KMS-11 (cell line): ENCODE results near the gene RTN3.

Source experiments
- H2AFZ ChIP-seq: fragments of 200-600 bp; sonication (generic); 2 replicates; pipeline ENCODE4 v1.6.1; 2016; ENCODE audit warnings: antibody characterized with exemption, mixed run types, low read depth
- H3K27ac ChIP-seq: fragments of 200-600 bp; sonication (generic); 2 replicates; pipeline ENCODE4 v1.6.1; 2016; ENCODE audit warnings: mild to moderate bottlenecking, mixed run types
- H3K27me3 ChIP-seq: fragments of 200-600 bp; sonication (generic); 2 replicates; pipeline ENCODE4 v1.6.1; 2017; ENCODE audit warnings: mild to moderate bottlenecking, low read depth, mixed run types, moderate library complexity; ENCODE audit not compliant: insufficient read depth
- H3K36me3 ChIP-seq: fragments of 200-600 bp; sonication (generic); 2 replicates; pipeline ENCODE4 v1.6.1; 2017; ENCODE audit warnings: mild to moderate bottlenecking, mixed run types; ENCODE audit not compliant: insufficient read depth
- H3K4me1 ChIP-seq: fragments of 200-600 bp; sonication (generic); 2 replicates; pipeline ENCODE4 v1.6.1; 2016; ENCODE audit warnings: mild to moderate bottlenecking, low read depth, mixed run types; ENCODE audit not compliant: poor library complexity, severe bottlenecking
- H3K4me2 ChIP-seq: fragments of 200-600 bp; sonication (generic); 2 replicates; pipeline ENCODE4 v1.7.0; 2016; ENCODE audit warnings: mild to moderate bottlenecking, mixed run types
- H3K4me3 ChIP-seq: fragments of 200-600 bp; sonication (generic); IDR thresholded peaks from 2 replicates; pipeline ENCODE4 v1.6.1; 2017; ENCODE audit warnings: low read depth, low read length, mixed read lengths; ENCODE audit not compliant: insufficient read depth
- H3K79me2 ChIP-seq: fragments of 200-600 bp; sonication (generic); 2 replicates; pipeline ENCODE4 v1.6.1; 2016; ENCODE audit warnings: low read depth, mixed run types; ENCODE audit not compliant: insufficient read depth
- H3K9ac ChIP-seq: fragments of 200-600 bp; sonication (generic); 2 replicates; pipeline ENCODE4 v1.6.1; 2016; ENCODE audit warnings: mild to moderate bottlenecking, mixed run types
- H4K20me1 ChIP-seq: fragments of 200-600 bp; sonication (generic); 2 replicates; pipeline ENCODE4 v1.6.1; 2016; ENCODE audit warnings: mild to moderate bottlenecking, mixed run types; ENCODE audit not compliant: insufficient read depth
- TF ChIP-seq, protein P1 (sequence below): fragments of 200-600 bp; sonication (generic); conservative IDR thresholded peaks from 2 replicates; pipeline ENCODE4 v1.6.1; 2017; ENCODE audit warnings: low read depth, mild to moderate bottlenecking, antibody characterized with exemption, low read length, moderate library complexity, mixed read lengths

The RTN3 gene

DNA sequence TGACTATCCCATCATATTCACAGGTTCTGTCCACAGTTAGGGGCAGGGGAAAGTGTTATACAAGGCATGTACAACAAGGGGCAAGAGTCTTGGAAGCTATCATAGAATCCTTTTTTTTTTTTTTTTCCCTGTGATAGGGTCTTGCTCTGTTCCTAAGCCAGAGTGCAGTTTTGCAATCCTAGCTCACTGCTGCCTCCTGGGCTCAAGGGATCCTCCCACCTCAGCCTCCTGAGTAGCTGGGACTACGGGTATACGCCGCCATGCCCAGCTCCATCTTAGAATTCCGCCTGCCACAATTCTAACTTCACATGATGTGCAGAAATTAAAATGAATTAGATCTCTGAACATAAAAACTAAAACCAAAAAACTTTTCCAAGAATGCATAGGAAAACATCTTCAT is 55.6 kb downstream of the RTN3 start:
- Histone ChIP-seq H3K79me2 (no peaks in the 10 kb centered on the region), H3K9ac (no peak overlapping the region), H3K27me3 (no peaks in the 10 kb centered on the region), H4K20me1 (0 out of 2 replicates have a peak, but pooled peaks cover 5% of the 10 kb centered on the region), H3K4me1 (peaks cover 7% of the 10 kb centered on the region), H3K27ac (no peak overlapping the region), H3K4me2 (no peak overlapping the region), H3K4me3 (no peak overlapping the region), H2AFZ (no peak overlapping the region), H3K36me3 (no peaks in the 10 kb centered on the region)
- TF ChIP-seq, protein P1, sequence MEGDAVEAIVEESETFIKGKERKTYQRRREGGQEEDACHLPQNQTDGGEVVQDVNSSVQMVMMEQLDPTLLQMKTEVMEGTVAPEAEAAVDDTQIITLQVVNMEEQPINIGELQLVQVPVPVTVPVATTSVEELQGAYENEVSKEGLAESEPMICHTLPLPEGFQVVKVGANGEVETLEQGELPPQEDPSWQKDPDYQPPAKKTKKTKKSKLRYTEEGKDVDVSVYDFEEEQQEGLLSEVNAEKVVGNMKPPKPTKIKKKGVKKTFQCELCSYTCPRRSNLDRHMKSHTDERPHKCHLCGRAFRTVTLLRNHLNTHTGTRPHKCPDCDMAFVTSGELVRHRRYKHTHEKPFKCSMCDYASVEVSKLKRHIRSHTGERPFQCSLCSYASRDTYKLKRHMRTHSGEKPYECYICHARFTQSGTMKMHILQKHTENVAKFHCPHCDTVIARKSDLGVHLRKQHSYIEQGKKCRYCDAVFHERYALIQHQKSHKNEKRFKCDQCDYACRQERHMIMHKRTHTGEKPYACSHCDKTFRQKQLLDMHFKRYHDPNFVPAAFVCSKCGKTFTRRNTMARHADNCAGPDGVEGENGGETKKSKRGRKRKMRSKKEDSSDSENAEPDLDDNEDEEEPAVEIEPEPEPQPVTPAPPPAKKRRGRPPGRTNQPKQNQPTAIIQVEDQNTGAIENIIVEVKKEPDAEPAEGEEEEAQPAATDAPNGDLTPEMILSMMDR, result no peak

GRCh38 chr11:63737718-63738117 is 56.4 kb downstream of the RTN3 start:
- no peak overlapping the region for H3K4me3 ChIP-seq
- H3K27me3 ChIP-seq, result no peaks in the 10 kb centered on the region
- H4K20me1 ChIP-seq, result 0 out of 2 replicates have a peak, but pooled peaks cover 5% of the 10 kb centered on the region
- H2AFZ ChIP-seq, result no peak overlapping the region
- TF ChIP-seq, protein P1, result no peak
- H3K27ac ChIP-seq, result no peak overlapping the region
- H3K4me2 ChIP-seq, result no peak overlapping the region
- H3K4me1 ChIP-seq, result peaks cover 7% of the 10 kb centered on the region
- H3K36me3 ChIP-seq, result no peaks in the 10 kb centered on the region
- no peak overlapping the region for H3K9ac ChIP-seq
- H3K79me2 ChIP-seq, result no peaks in the 10 kb centered on the region

DNA sequence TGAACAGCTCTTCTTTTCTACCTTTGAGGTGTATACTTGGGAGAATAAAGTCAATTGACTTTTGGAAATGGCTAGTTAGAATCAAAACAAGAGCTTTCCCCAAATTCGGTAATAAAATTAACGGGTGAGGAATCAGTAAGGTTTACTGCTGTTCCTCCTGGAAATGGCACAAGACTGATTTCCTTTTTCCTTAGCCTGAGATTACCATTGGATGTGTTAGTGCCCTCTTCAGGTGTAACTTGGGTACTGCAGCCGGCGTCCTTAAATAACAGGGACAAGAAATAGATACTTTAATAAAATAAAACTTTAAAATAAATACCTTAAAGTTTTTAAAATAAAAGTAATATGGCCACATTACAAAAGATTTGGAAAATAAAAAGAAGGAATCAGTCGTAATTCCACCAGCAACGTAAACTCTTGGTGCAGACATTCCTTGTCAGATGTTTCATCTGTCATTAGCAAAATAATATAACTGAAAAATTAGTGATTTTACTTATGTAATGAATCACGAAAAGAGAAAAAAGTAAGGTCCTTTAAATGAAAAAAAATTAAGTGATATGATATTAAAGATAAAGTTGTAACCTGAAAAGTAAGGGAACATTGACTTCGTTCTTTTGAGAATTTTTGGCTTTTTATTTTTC is 57.5 kb downstream of the RTN3 start:
- Histone ChIP-seq H3K36me3 (no peaks in the 10 kb centered on the region), H3K9ac (no peak overlapping the region), H4K20me1 (0 out of 2 replicates have a peak, but pooled peaks cover 5% of the 10 kb centered on the region), H3K4me3 (no peak overlapping the region), H3K79me2 (no peaks in the 10 kb centered on the region), H2AFZ (no peak overlapping the region), H3K4me2 (0 out of 2 replicates have a peak overlapping the region, but pooled peaks have one; percentile 19), H3K27me3 (no peaks in the 10 kb centered on the region), H3K27ac (no peak overlapping the region), H3K4me1 (peaks cover 7% of the 10 kb centered on the region)
- TF ChIP-seq, protein P1, result peak; percentile 93

GRCh38 chr11:63745304-63746170 is 64.2 kb downstream of the RTN3 start:
- Histone ChIP-seq H2AFZ (no peak overlapping the region), H3K4me1 (no peaks in the 10 kb centered on the region), H4K20me1 (no peaks in the 10 kb centered on the region), H3K4me2 (no peak overlapping the region), H3K27me3 (no peaks in the 10 kb centered on the region), H3K36me3 (no peaks in the 10 kb centered on the region), H3K4me3 (no peak overlapping the region), H3K79me2 (no peaks in the 10 kb centered on the region), H3K9ac (no peak overlapping the region), H3K27ac (no peak overlapping the region)
- TF ChIP-seq, protein P1, result peak; percentile 29; the same call in 1 of the 2 replicates
